ENCODE data around the gene SLC16A7. TPM values are rescaled to one million over a fixed set of nuclear protein-coding genes. Genes with fewer than 3 reads are reported as not detected.

The SLC16A7 gene
- total and polyA plus RNA-seq, 2 donors from 2014 or later: 6.4 to 33.9 TPM

- intact Hi-C loops (cut with DNase I): no loop called here
- FAIRE-seq (no peak), DNase-seq (no peak)
- Histone ChIP-seq H3K27ac (ENCODE audit: low read depth in 2 of 2, low read length in 2 of 2) (no peak overlapping the region), H3K27me3 (ENCODE audit: control insufficient read depth, insufficient read depth, low read length) (no peaks in the 10 kb centered on the region), H3K9ac (ENCODE audit: low read length in 3 of 3) (no peak overlapping the region), H3K4me3 (ENCODE audit: low read length in 3 of 3) (no peak overlapping the region), H3K4me1 (ENCODE audit: control insufficient read depth in 2 of 3, insufficient read depth in 2 of 3, low read depth in 1 of 3, low read length in 3 of 3) (peaks cover 0 to 3% (median 0%) of the 10 kb centered on the region in 3 donors), H3K9me3 (ENCODE audit: control insufficient read depth in 2 of 3, insufficient read depth in 1 of 3, low read length in 3 of 3) (no peaks in the 10 kb centered on the region), H3K36me3 (ENCODE audit: control insufficient read depth in 2 of 3, insufficient read depth in 3 of 3, low read length in 3 of 3) (no peaks in the 10 kb centered on the region)
- TF ChIP-seq, protein P1, sequence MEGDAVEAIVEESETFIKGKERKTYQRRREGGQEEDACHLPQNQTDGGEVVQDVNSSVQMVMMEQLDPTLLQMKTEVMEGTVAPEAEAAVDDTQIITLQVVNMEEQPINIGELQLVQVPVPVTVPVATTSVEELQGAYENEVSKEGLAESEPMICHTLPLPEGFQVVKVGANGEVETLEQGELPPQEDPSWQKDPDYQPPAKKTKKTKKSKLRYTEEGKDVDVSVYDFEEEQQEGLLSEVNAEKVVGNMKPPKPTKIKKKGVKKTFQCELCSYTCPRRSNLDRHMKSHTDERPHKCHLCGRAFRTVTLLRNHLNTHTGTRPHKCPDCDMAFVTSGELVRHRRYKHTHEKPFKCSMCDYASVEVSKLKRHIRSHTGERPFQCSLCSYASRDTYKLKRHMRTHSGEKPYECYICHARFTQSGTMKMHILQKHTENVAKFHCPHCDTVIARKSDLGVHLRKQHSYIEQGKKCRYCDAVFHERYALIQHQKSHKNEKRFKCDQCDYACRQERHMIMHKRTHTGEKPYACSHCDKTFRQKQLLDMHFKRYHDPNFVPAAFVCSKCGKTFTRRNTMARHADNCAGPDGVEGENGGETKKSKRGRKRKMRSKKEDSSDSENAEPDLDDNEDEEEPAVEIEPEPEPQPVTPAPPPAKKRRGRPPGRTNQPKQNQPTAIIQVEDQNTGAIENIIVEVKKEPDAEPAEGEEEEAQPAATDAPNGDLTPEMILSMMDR (IDR thresholded peaks at IDR 0.05; ENCODE audit: borderline replicate concordance, extremely low read depth, insufficient read depth): no peak
Measured at GRCh38 chr12:59657266-59657665, 61.4 kb downstream of the SLC16A7 start.

- TF ChIP-seq, protein P1 (IDR thresholded peaks at IDR 0.05; ENCODE audit: borderline replicate concordance, extremely low read depth, insufficient read depth): no peak
- intact Hi-C loops (cut with DNase I): no loop called here
- Histone ChIP-seq H3K4me1 (ENCODE audit: control insufficient read depth in 2 of 3, insufficient read depth in 2 of 3, low read depth in 1 of 3, low read length in 3 of 3) (no peaks in the 10 kb centered on the region), H3K27me3 (ENCODE audit: control insufficient read depth, insufficient read depth, low read length) (no peaks in the 10 kb centered on the region), H3K4me3 (ENCODE audit: low read length in 3 of 3) (no peak overlapping the region), H3K27ac (ENCODE audit: low read depth in 2 of 2, low read length in 2 of 2) (no peak overlapping the region), H3K9ac (ENCODE audit: low read length in 3 of 3) (no peak overlapping the region), H3K9me3 (ENCODE audit: control insufficient read depth in 2 of 3, insufficient read depth in 1 of 3, low read length in 3 of 3) (no peaks in the 10 kb centered on the region), H3K36me3 (ENCODE audit: control insufficient read depth in 2 of 3, insufficient read depth in 3 of 3, low read length in 3 of 3) (no peaks in the 10 kb centered on the region)
- no peak for DNase-seq
- no peak for FAIRE-seq
Measured at GRCh38 chr12:59657711-59658110, 61.9 kb downstream of the SLC16A7 start.

DNA sequence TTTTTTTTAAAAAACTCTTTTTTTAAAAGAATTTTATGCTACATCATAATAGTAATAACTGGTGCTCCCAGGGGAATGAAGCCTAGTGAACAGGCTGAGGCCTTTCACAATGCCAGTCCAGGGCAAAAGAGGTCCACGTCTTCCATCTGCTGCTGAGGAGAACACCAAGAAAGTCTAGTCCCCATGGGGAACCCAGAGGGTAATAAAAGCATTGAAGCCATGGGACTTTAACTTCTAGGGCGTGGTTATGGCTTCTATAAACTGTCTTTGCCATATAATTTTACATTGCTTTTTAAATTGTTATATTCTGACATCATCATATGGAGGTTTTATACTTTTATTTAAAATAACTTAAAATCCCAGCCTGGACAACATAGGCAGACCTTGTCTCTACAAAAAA, 64.3 kb downstream of the SLC16A7 start:
- intact Hi-C loops (cut with DNase I): no loop called here
- Histone ChIP-seq H3K27me3 (ENCODE audit: control insufficient read depth, insufficient read depth, low read length) (no peaks in the 10 kb centered on the region), H3K9me3 (ENCODE audit: control insufficient read depth in 2 of 3, insufficient read depth in 1 of 3, low read length in 3 of 3) (no peaks in the 10 kb centered on the region), H3K4me3 (ENCODE audit: low read length in 3 of 3) (no peak overlapping the region), H3K4me1 (ENCODE audit: control insufficient read depth in 2 of 3, insufficient read depth in 2 of 3, low read depth in 1 of 3, low read length in 3 of 3) (no peaks in the 10 kb centered on the region), H3K27ac (ENCODE audit: low read depth in 2 of 2, low read length in 2 of 2) (no peak overlapping the region), H3K9ac (ENCODE audit: low read length in 3 of 3) (no peak overlapping the region), H3K36me3 (ENCODE audit: control insufficient read depth in 2 of 3, insufficient read depth in 3 of 3, low read length in 3 of 3) (no peaks in the 10 kb centered on the region)
- DNase-seq (no peak), FAIRE-seq (no peak)
- TF ChIP-seq, protein P1 (IDR thresholded peaks at IDR 0.05; ENCODE audit: borderline replicate concordance, extremely low read depth, insufficient read depth): no peak

GRCh38 chr12:59660921-59661597, 65.2 kb downstream of the SLC16A7 start:
- no peak for FAIRE-seq
- DNase-seq: no peak
- Histone ChIP-seq H3K9me3 (ENCODE audit: control insufficient read depth in 2 of 3, insufficient read depth in 1 of 3, low read length in 3 of 3) (no peaks in the 10 kb centered on the region), H3K4me1 (ENCODE audit: control insufficient read depth in 2 of 3, insufficient read depth in 2 of 3, low read depth in 1 of 3, low read length in 3 of 3) (no peaks in the 10 kb centered on the region), H3K27ac (ENCODE audit: low read depth in 2 of 2, low read length in 2 of 2) (no peak overlapping the region), H3K27me3 (ENCODE audit: control insufficient read depth, insufficient read depth, low read length) (no peaks in the 10 kb centered on the region), H3K9ac (ENCODE audit: low read length in 3 of 3) (no peak overlapping the region), H3K36me3 (ENCODE audit: control insufficient read depth in 2 of 3, insufficient read depth in 3 of 3, low read length in 3 of 3) (no peaks in the 10 kb centered on the region), H3K4me3 (ENCODE audit: low read length in 3 of 3) (no peak overlapping the region)
- intact Hi-C loops (cut with DNase I): no loop called here
- TF ChIP-seq, protein P1 (IDR thresholded peaks at IDR 0.05; ENCODE audit: borderline replicate concordance, extremely low read depth, insufficient read depth): no peak
